GM12878 (cell line): Measurements from ENCODE around the gene BNC2. TPM values are rescaled to one million over a fixed set of nuclear protein-coding genes. Genes with fewer than 3 reads are reported as not detected.

Source experiments
- ATF3 ChIP-seq: IDR thresholded peaks from 2 replicates; pipeline ENCODE4 v1.6.1; 2011; ENCODE audit warnings: low read depth, mild to moderate bottlenecking, low read length, moderate library complexity, borderline replicate concordance; ENCODE audit errors: extremely low read depth
- BRCA1 ChIP-seq: IDR thresholded peaks from 2 replicates; pipeline ENCODE4 v1.6.1; 2011; ENCODE audit warnings: low read depth, low read length, improper control_type of control experiment
- EP300 ChIP-seq, 2 experiments: fragments of 150-350 bp in 1 of 2; IDR thresholded peaks; 2 replicates each; pipeline ENCODE4 v1.6.1; 2011 to 2012; ENCODE audit warnings: low read depth in 2 of 2, low read length in 2 of 2, borderline replicate concordance in 1 of 2, improper control_type of control experiment in 1 of 2, inconsistent platforms in 1 of 2; ENCODE audit not compliant: control insufficient read depth in 1 of 2
- IRF3 ChIP-seq: fragments of 450-650 bp; IDR thresholded peaks from 2 replicates; pipeline ENCODE4 v1.6.1; 2014; ENCODE audit warnings: mild to moderate bottlenecking
- MAX ChIP-seq: IDR thresholded peaks from 2 replicates; pipeline ENCODE4 v1.6.1; 2012; ENCODE audit warnings: low read depth, low read length, improper control_type of control experiment
- MTA2 ChIP-seq: fragments of 450-650 bp; IDR thresholded peaks from 2 replicates; pipeline ENCODE4 v1.6.1; 2016; ENCODE audit warnings: low read depth, mild to moderate bottlenecking, moderate library complexity
- NFXL1 ChIP-seq: fragments of 450-650 bp; IDR thresholded peaks from 2 replicates; pipeline ENCODE4 v1.6.1; 2017; ENCODE audit warnings: antibody characterized with exemption, mild to moderate bottlenecking, borderline replicate concordance
- PAX8 ChIP-seq: fragments of 450-650 bp; IDR thresholded peaks from 2 replicates; pipeline ENCODE4 v1.6.1; 2017; ENCODE audit warnings: mild to moderate bottlenecking, moderate library complexity
- RAD51 ChIP-seq: fragments of 450-650 bp; IDR thresholded peaks from 2 replicates; pipeline ENCODE4 v1.6.1; 2016; ENCODE audit warnings: moderate library complexity, mild to moderate bottlenecking, inconsistent platforms
- RB1 ChIP-seq: fragments of 450-650 bp; formaldehyde crosslinking; IDR thresholded peaks from 2 replicates; pipeline ENCODE4 v1.6.1; 2017; ENCODE audit warnings: mild to moderate bottlenecking, borderline replicate concordance
- REST ChIP-seq: IDR thresholded peaks from 2 replicates; pipeline ENCODE4 v1.6.1; 2012; ENCODE audit warnings: mild to moderate bottlenecking, low read depth, low read length
- SMC3 ChIP-seq: IDR thresholded peaks from 2 replicates; pipeline ENCODE4 v1.6.1; 2011; ENCODE audit warnings: low read length, improper control_type of control experiment, borderline replicate concordance
- TCF12 ChIP-seq: IDR thresholded peaks from 2 replicates; pipeline ENCODE4 v1.6.1; 2011; ENCODE audit warnings: low read depth, mild to moderate bottlenecking, low read length
- ZBTB40 ChIP-seq: fragments of 450-650 bp; IDR thresholded peaks from 2 replicates; pipeline ENCODE4 v1.6.1; 2016; ENCODE audit warnings: mild to moderate bottlenecking, moderate library complexity, borderline replicate concordance
- ZNF384 ChIP-seq: IDR thresholded peaks from 2 replicates; pipeline ENCODE4 v1.6.1; 2012; ENCODE audit warnings: low read depth, mild to moderate bottlenecking, low read length, improper control_type of control experiment, borderline replicate concordance
- polyA plus RNA-seq, 11 experiments: library from polyadenylated mRNA; depleted of rRNA in 4 of 11; unstranded in 6 of 11; stranded (reverse) in 5 of 11; fragments of >200 nt; fragmentation: Nextera tagmentation in 4 of 11; fragmentation: Illumina TruSeq in 1 of 11; extraction: Ambion mirVana in 4 of 11; extraction: Trizol in 1 of 11; gene quantifications; 1 replicate in 1 of 11; 2 replicates in 10 of 11; pipeline versions ENCODE4 v1.2.1 to v1.2.3, GENCODE V29; 2011 to 2016; ENCODE audit warnings: inconsistent platforms in 2 of 11, missing spikeins in 2 of 11, low read depth in 1 of 11
- total RNA-seq, 4 experiments: library from RNA; depleted of rRNA in 3 of 4; stranded (reverse); fragments of >200 nt in 3 of 4; fragmentation: Illumina TruSeq in 1 of 4; extraction: Trizol in 1 of 4; gene quantifications; 2 replicates each; pipeline versions ENCODE4 v1.2.1 to v1.2.3, GENCODE V29; 2013 to 2021

The BNC2 gene
- total and polyA plus RNA-seq, 10 of the 15 experiments (the other 5 are each of a cell fraction or from before 2014, with no cell fraction given): 0.05 to 14.5 (median 0.26) TPM

- TF ChIP-seq ATF3 (no peak), MAX (no peak), SMC3 (no peak), REST (no peak), NFXL1 (no peak), BRCA1 (no peak), RAD51 (no peak), IRF3 (no peak), RB1 (no peak), MTA2 (no peak), ZNF384 (no peak), ZBTB40 (no peak), TCF12 (no peak), PAX8 (no peak), EP300 (IDR thresholded peaks at IDR 0.05; ENCODE audit: borderline replicate concordance in 1 of 2, control insufficient read depth in 1 of 2, low read depth in 2 of 2, low read length in 2 of 2) (no peak)
Observed at GRCh38 chr9:16515879-16516301, 354.6 kb downstream of the BNC2 start (continued).
